Endothelial cell of umbilical vein (primary cell): Measurements from ENCODE around the gene SPIRE2.

ENCODE experiments used
- EZH2 ChIP-seq: IDR thresholded peaks from 2 replicates; pipeline ENCODE4 v1.6.1; 2012; ENCODE audit warnings: borderline replicate concordance, low read depth, mild to moderate bottlenecking, moderate library complexity, low read length, inconsistent platforms; ENCODE audit not compliant: severe bottlenecking
- FOS ChIP-seq: IDR thresholded peaks from 2 replicates; pipeline ENCODE4 v1.6.1; 2011; ENCODE audit warnings: mild to moderate bottlenecking, low read length, moderate library complexity, borderline replicate concordance; ENCODE audit not compliant: insufficient read depth
- MYC ChIP-seq: IDR thresholded peaks from one replicate; pipeline ENCODE4 v1.6.1; 2011; ENCODE audit warnings: mild to moderate bottlenecking, low read depth, low read length
- POLR2A ChIP-seq: IDR thresholded peaks from 2 replicates; pipeline ENCODE4 v1.6.1; 2012; ENCODE audit warnings: low read depth, mild to moderate bottlenecking, control low read depth, low read length
- POLR2AphosphoS5 ChIP-seq: IDR thresholded peaks from 2 replicates; pipeline ENCODE4 v1.6.1; 2012; ENCODE audit warnings: low read depth, mild to moderate bottlenecking, control low read depth, low read length, moderate library complexity; ENCODE audit not compliant: insufficient read depth
- TF ChIP-seq, protein P1 (sequence below), 2 donors: IDR thresholded peaks; 1 replicate in 1 of 2; 2 replicates in 1 of 2; pipeline ENCODE4 v1.5.1; 2011; ENCODE audit warnings: low read length in 2 of 2, mild to moderate bottlenecking in 2 of 2, moderate library complexity in 2 of 2, control low read depth in 1 of 2, inconsistent platforms in 1 of 2, low read depth in 1 of 2; ENCODE audit not compliant: insufficient read depth in 1 of 2; ENCODE audit errors: extremely low read depth in 1 of 2
- TF ChIP-seq, protein P2 (sequence below): IDR thresholded peaks from 2 replicates; pipeline ENCODE4 v1.6.1; 2011; ENCODE audit not compliant: insufficient read depth, insufficient read length

DNA sequence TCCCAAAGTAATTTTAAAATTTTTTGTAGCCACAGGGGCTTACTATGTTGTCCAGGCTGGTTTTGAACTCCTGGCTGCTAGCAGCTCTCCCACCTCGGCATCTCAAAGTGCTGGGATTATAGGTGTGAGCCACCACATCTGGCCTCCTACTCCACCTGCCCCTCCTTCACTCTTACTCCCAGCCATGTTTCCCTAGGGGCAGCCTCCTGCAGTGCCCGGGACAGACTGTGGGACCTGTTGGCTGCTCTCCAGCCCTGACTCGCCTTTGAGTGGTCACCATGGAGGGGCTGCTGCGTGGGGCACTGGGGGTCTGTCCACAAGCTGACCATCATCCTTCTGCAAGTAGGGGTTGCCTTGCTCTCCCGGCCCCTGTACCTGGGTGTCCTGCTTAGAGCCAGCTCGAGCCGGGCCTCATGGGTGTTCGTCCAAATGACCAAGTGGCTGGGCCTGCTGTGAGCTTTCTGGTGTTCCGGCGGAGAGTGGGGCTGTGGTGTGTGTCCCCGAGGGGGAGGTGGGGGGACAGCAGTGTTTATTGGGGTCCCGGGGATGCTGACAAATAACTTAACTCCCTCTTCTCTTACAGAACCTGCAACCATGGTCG, 16.6 kb downstream of the SPIRE2 start:
- TF ChIP-seq, protein P1, sequence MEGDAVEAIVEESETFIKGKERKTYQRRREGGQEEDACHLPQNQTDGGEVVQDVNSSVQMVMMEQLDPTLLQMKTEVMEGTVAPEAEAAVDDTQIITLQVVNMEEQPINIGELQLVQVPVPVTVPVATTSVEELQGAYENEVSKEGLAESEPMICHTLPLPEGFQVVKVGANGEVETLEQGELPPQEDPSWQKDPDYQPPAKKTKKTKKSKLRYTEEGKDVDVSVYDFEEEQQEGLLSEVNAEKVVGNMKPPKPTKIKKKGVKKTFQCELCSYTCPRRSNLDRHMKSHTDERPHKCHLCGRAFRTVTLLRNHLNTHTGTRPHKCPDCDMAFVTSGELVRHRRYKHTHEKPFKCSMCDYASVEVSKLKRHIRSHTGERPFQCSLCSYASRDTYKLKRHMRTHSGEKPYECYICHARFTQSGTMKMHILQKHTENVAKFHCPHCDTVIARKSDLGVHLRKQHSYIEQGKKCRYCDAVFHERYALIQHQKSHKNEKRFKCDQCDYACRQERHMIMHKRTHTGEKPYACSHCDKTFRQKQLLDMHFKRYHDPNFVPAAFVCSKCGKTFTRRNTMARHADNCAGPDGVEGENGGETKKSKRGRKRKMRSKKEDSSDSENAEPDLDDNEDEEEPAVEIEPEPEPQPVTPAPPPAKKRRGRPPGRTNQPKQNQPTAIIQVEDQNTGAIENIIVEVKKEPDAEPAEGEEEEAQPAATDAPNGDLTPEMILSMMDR (IDR thresholded peaks at IDR 0.05; ENCODE audit: extremely low read depth in 1 of 2, insufficient read depth in 1 of 2, low read depth in 1 of 2, low read length in 2 of 2) = no peak
- no peak for TF ChIP-seq EZH2
- TF ChIP-seq, protein P2, sequence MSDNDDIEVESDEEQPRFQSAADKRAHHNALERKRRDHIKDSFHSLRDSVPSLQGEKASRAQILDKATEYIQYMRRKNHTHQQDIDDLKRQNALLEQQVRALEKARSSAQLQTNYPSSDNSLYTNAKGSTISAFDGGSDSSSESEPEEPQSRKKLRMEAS = no peak
- TF ChIP-seq MYC = no peak
- no peak for TF ChIP-seq POLR2AphosphoS5
- TF ChIP-seq FOS = no peak
- no peak for TF ChIP-seq POLR2A
